Coronary artery (tissue), 2 donors: ENCODE data around the gene KRT86.

Experiments
- DNase-seq: peaks from one replicate; pipeline ENCODE4 v3.0.0-alpha.2; 2017; ENCODE audit warnings: low spot score
- H3K27ac ChIP-seq, 2 donors: fragments of 200-600 bp; sonication (generic); one replicate each; pipeline ENCODE4 v1.5.1; 2016 to 2019
- H3K4me3 ChIP-seq: fragments of 200-600 bp; sonication (generic); 2 replicates; pipeline ENCODE4 v1.5.1; 2016; ENCODE audit warnings: mild to moderate bottlenecking, moderate library complexity
- TF ChIP-seq, protein P1 (sequence below): fragments of 200-600 bp; sonication (generic); IDR thresholded peaks from one replicate; pipeline ENCODE4 v1.5.1; 2019; ENCODE audit warnings: antibody characterized with exemption

The KRT86 gene

DNA sequence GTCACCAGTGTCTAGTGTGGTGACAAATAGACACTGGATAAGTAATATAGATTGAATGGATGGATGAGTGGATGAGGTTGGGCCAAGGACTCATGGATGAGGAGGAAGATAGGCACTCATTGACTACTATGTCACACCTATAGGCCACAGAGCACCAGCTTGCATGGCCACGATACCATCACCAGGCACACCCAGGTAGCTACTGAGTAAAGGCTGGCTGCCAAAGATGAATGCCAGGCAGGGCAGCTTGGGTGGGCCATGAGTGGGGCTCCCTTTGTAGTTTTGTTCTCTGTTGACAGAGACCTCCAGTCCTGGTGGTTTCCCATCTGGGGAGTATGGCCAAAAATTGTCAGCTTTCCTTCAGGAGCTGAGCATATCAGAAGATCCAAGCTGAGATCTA is 57.9 kb downstream of the KRT86 start:
- no peak overlapping the region for H3K27ac ChIP-seq
- H3K4me3 ChIP-seq, result no peak overlapping the region
- TF ChIP-seq, protein P1, sequence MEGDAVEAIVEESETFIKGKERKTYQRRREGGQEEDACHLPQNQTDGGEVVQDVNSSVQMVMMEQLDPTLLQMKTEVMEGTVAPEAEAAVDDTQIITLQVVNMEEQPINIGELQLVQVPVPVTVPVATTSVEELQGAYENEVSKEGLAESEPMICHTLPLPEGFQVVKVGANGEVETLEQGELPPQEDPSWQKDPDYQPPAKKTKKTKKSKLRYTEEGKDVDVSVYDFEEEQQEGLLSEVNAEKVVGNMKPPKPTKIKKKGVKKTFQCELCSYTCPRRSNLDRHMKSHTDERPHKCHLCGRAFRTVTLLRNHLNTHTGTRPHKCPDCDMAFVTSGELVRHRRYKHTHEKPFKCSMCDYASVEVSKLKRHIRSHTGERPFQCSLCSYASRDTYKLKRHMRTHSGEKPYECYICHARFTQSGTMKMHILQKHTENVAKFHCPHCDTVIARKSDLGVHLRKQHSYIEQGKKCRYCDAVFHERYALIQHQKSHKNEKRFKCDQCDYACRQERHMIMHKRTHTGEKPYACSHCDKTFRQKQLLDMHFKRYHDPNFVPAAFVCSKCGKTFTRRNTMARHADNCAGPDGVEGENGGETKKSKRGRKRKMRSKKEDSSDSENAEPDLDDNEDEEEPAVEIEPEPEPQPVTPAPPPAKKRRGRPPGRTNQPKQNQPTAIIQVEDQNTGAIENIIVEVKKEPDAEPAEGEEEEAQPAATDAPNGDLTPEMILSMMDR, result no peak
- DNase-seq, result no peak

DNA sequence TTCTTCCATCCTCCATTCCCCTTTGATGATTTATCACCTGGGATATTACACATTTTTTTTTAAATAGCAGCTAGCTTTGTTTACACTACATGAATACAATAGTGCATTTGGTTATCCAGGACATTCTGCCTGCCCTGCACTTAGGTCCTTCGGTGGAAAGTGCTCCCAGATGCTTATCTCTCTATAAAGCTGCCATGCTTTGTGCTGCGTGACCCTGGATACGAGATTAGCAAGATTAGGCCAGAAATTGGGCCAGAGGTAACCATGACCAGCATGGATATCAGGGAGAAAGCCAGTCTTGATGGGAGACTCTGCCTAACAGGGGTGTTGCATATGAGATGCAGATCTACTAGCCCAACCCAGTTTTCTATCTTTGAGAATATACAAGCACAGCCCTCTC is 58.9 kb downstream of the KRT86 start:
- Histone ChIP-seq H3K4me3 (no peak overlapping the region), H3K27ac (no peak overlapping the region)
- no peak for DNase-seq
- TF ChIP-seq, protein P1, result no peak

DNA sequence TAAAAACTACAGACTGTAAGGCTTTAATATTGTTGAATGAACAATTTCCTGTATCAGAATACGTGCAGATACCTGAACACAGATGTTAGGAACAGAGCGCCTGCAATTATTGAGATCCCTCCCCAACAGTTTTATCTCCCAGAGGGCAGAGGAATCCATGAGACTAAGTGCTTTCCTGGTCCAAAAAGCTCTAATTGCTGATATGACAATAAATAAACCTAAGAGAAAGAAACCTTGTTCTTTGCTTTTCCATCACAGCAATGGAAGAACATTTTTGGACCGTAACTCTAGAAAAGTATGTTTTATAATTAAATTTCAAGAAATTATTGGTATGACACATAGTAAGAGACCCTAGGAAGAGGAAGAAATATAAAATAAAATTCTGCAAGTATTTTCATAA is 59.7 kb downstream of the KRT86 start:
- no peak overlapping the region for H3K27ac ChIP-seq
- TF ChIP-seq, protein P1, result no peak
- DNase-seq, result no peak
- no peak overlapping the region for H3K4me3 ChIP-seq

DNA sequence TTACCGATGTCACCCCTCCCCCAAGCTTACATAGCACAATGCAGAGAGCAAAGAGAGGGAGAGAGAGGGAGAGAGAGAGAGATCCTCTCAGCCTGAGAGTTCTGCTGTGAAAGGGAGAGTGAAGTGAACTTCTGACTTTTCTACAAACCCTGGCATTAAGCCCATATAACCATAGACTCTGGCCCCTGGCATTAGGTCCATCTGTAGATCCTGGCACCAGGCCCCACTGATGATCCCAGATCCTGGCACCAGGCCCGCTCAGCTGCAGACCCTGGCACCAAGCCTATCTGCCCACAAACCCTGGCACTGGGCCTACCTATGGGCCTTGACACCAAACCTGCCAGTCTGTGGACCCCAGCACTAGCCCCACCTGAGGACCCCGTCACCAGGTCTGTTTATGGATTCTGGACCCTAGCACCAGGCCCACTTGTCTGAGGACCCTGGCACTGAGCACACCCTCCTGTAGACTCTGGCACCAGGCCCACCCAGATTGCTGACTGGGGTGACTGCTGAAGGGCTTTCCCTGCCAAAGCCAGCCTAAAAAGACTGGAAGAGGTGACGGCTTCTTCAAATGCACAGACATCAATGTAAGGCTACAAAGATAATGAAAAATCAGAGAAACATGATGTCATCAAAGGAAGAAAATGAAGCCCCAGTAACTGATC is 61.3 kb downstream of the KRT86 start:
- no peak for DNase-seq
- Histone ChIP-seq H3K27ac (no peak overlapping the region), H3K4me3 (no peak overlapping the region)
- TF ChIP-seq, protein P1, result no peak

DNA sequence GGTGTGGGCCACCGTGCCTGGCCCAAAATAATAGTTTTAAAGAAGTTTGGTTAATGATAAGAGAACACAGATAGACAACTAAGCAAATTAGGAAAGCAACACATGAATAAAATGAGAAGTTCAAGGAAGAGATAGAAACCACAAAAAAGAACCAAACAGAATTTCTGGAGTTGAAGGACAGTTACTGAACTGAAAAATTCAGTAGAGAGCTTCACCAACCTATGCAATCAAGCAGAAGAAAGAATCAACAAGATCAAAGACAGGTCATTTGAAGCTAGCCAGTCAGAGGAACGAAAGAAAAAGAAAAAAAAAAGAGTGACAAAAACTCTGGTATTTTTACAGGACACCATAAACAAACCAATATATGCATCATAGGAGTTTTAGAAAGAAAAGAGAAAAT is 62.2 kb downstream of the KRT86 start:
- DNase-seq, result no peak
- H3K27ac ChIP-seq, result no peak overlapping the region
- TF ChIP-seq, protein P1, result no peak
- H3K4me3 ChIP-seq, result no peak overlapping the region

DNA sequence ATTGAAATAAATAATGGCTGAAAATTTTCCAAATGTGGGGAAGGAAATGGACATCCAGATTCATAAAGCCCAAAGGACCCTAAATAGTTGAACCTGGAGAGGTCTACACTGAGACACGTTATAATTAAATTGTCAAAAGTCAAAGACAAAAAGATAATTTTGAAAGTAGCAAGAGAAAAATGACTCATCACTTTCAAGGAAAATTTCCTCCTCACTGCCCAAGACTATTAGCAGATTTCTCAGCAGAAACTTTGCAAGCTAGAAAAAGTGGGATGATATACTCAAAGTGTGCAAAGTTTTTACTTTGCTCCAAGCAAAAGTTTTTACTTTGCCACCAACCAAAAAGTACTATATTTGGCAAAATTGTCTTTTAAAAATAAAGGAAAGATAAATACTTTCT is 62.6 kb downstream of the KRT86 start:
- no peak overlapping the region for H3K4me3 ChIP-seq
- TF ChIP-seq, protein P1, result no peak
- no peak overlapping the region for H3K27ac ChIP-seq
- DNase-seq, result no peak

DNA sequence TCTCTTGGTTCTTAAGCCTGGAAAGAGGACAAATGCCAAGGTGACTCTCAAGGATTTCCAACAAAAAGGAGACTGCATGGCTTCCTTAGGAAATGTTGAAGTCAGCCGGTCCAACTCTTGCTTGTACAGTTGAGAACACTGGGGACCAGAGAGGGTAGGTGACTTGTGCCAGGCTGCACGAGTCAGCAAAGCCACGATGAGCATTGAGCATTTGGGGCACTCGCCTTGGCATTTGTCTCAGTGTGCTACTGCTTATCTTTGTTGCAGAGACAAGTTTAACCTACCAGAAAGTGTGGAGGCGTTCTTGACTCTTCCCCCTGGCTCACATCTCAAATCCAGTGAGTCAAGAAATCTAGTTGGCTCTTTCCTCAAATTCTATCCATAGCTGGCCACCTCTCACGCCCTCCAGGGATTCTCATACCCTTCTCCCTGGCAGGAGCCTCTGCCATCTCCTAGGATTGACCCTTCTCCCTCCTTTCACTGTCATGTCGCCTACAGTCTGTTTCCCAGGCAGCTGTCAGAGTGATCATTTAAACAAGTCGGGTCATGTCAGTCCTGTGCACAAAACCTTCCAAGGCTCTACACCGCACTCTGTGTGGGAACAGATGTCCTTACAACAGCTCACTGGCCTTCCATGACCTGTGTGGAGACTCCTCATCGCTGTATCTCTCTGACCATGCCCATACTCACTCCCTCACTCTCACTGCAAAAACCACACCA is 64.0 kb downstream of the KRT86 start:
- H3K27ac ChIP-seq, result no peak overlapping the region
- no peak overlapping the region for H3K4me3 ChIP-seq
- no peak for DNase-seq
- TF ChIP-seq, protein P1, result no peak
